Glomerular visceral epithelial cell (primary cell): ENCODE results near the gene PAK2.
"Not testable (repeated sequence)": the region's sequence is repeated elsewhere in the genome, so short reads cannot be mapped to it uniquely, and the experiment has no call there.

Source experiments
- DNase-seq: peaks from one replicate; pipeline ENCODE4 v3.0.0-alpha.2; 2016; ENCODE audit errors: extremely low spot score

PAK2 gene

GRCh38 chr3:196739671-196740480 lies at the start of gene PAK2:
Gene PAK2, plus strand, starts transcription at chr3:196739857. Its CDS starts 42,790 bp downstream, at chr3:196782647.
- DNase-seq: peak; percentile 90

- DNase-seq: no peak
Observed at GRCh38 chr3:196689941-196690660, 49.6 kb upstream of the PAK2 start.

- no peak for DNase-seq
Observed at GRCh38 chr3:196691386-196691785, 48.3 kb upstream of the PAK2 start.

- DNase-seq: no peak
Observed at GRCh38 chr3:196694202-196694638, 45.4 kb upstream of the PAK2 start.

GRCh38 chr3:196694941-196695848 lies 44.5 kb upstream of the PAK2 start:
- no peak for DNase-seq

GRCh38 chr3:196695849-196696226 lies 43.8 kb upstream of the PAK2 start:
- DNase-seq: no peak

GRCh38 chr3:196697270-196697669 lies 42.4 kb upstream of the PAK2 start:
- no peak for DNase-seq

- no peak for DNase-seq
Observed at GRCh38 chr3:196699749-196700148, 39.9 kb upstream of the PAK2 start.

GRCh38 chr3:196700801-196701200 lies 38.9 kb upstream of the PAK2 start:
- DNase-seq: no peak

GRCh38 chr3:196706327-196706726 lies 33.3 kb upstream of the PAK2 start:
- DNase-seq: no peak

- no peak for DNase-seq
Observed at GRCh38 chr3:196706731-196707130, 32.9 kb upstream of the PAK2 start.

- no peak for DNase-seq
Observed at GRCh38 chr3:196707566-196707965, 32.1 kb upstream of the PAK2 start.

- no peak for DNase-seq
Observed at GRCh38 chr3:196708467-196708866, 31.2 kb upstream of the PAK2 start.

GRCh38 chr3:196711838-196712513 lies 27.7 kb upstream of the PAK2 start, which contains the start of the genes CEP19 and PIGX:
Gene CEP19, minus strand, starts transcription at chr3:196712250. Its CDS starts 3,593 bp downstream, at chr3:196708657.
Gene PIGX, plus strand, starts transcription at chr3:196712377.
- DNase-seq: peak; percentile 89

- DNase-seq: no peak
Observed at GRCh38 chr3:196712514-196713413, 26.9 kb upstream of the PAK2 start.

GRCh38 chr3:196717162-196717561 lies 22.5 kb upstream of the PAK2 start:
- not testable (repeated sequence) for DNase-seq

GRCh38 chr3:196721097-196721496 lies 18.6 kb upstream of the PAK2 start:
- no peak for DNase-seq

GRCh38 chr3:196726788-196727675 lies 12.6 kb upstream of the PAK2 start:
- DNase-seq: peak; percentile 38

GRCh38 chr3:196735751-196736150 lies 3.9 kb upstream of the PAK2 start:
- no peak for DNase-seq
